ENCODE data around the gene ANKRD61.
A peak's percentile ranks its signal among the peaks of the same experiment; 100 is the strongest.
"Not testable (repeated sequence)": the region's sequence is repeated elsewhere in the genome, so short reads cannot be mapped to it uniquely, and the experiment has no call there.

ANKRD61 gene

GRCh38 chr7:6049780-6050179 lies 18.6 kb downstream of the ANKRD61 start:
- H3K14ac ChIP-seq (ENCODE audit: low read length in 2 of 2), result no peak overlapping the region
- no peaks in the 10 kb centered on the region for H3K4me1 ChIP-seq (ENCODE audit: control insufficient read depth, insufficient read depth, low read depth, low read length)
- no peaks in the 10 kb centered on the region for H3K27me3 ChIP-seq (ENCODE audit: control insufficient read depth in 1 of 2, insufficient read depth in 1 of 2, low read length in 2 of 2)
- peaks cover 39 to 76% of the 10 kb centered on the region in 2 experiments for H3K36me3 ChIP-seq (ENCODE audit: control insufficient read depth in 1 of 2, insufficient read depth in 2 of 2, low read depth in 1 of 2, low read length in 2 of 2)
- no peak overlapping the region for H2BK12ac ChIP-seq (ENCODE audit: low read length in 2 of 2)
- no peak overlapping the region for H2BK15ac ChIP-seq (ENCODE audit: low read depth, poor library complexity, severe bottlenecking)
- no peak overlapping the region for H4K8ac ChIP-seq (ENCODE audit: low read length)
- H2BK120ac ChIP-seq (ENCODE audit: low read depth, low read length), result no peak overlapping the region
- no peak overlapping the region for H3K4me3 ChIP-seq (ENCODE audit: insufficient read depth in 1 of 2, low read depth in 1 of 2, low read length in 2 of 2)
- no peak overlapping the region for H2AK5ac ChIP-seq (ENCODE audit: low read length, severe bottlenecking)
- no peak overlapping the region for H3K4ac ChIP-seq (ENCODE audit: low read depth in 1 of 2, low read length in 2 of 2)
- H3K9me3 ChIP-seq (ENCODE audit: control insufficient read depth, low read length), result no peaks in the 10 kb centered on the region
- H3K9ac ChIP-seq (ENCODE audit: low read length), result no peak overlapping the region
- peaks cover 16% of the 10 kb centered on the region for H3K79me1 ChIP-seq (replicated peaks; ENCODE audit: low read length, poor library complexity, severe bottlenecking)
- WGBS, result no CpG with 5 or more reads among the region's 4 CpGs
- H2AFZ ChIP-seq (ENCODE audit: low read depth, low read length), result no peak overlapping the region
- H3K23ac ChIP-seq (ENCODE audit: low read length in 2 of 2), result no peak overlapping the region
- no peak overlapping the region for H4K91ac ChIP-seq (ENCODE audit: low read length)
- no peak overlapping the region for H3K18ac ChIP-seq (ENCODE audit: low read depth in 1 of 2, low read length in 2 of 2)
- H2BK5ac ChIP-seq (ENCODE audit: low read depth, low read length, poor library complexity, severe bottlenecking), result no peak overlapping the region
- H3K27ac ChIP-seq (ENCODE audit: low read length, poor library complexity, severe bottlenecking), result no peak overlapping the region
- no peak overlapping the region for H3K4me2 ChIP-seq (ENCODE audit: low read length, poor library complexity, severe bottlenecking)
- DNase-seq, result no peak

GRCh38 chr7:6051185-6051584 lies 20.0 kb downstream of the ANKRD61 start:
- H3K9me3 ChIP-seq (ENCODE audit: control insufficient read depth, low read length); H3K4ac ChIP-seq (ENCODE audit: low read depth in 1 of 2, low read length in 2 of 2); H3K18ac ChIP-seq (ENCODE audit: low read depth in 1 of 2, low read length in 2 of 2); H3K27me3 ChIP-seq (ENCODE audit: control insufficient read depth in 1 of 2, insufficient read depth in 1 of 2, low read length in 2 of 2); H3K27ac ChIP-seq (ENCODE audit: low read length, poor library complexity, severe bottlenecking); H2BK5ac ChIP-seq (ENCODE audit: low read depth, low read length, poor library complexity, severe bottlenecking); H3K9ac ChIP-seq (ENCODE audit: low read length); H3K4me1 ChIP-seq (ENCODE audit: control insufficient read depth, insufficient read depth, low read depth, low read length); H2AFZ ChIP-seq (ENCODE audit: low read depth, low read length); H3K4me3 ChIP-seq (ENCODE audit: insufficient read depth in 1 of 2, low read depth in 1 of 2, low read length in 2 of 2); H3K4me2 ChIP-seq (ENCODE audit: low read length, poor library complexity, severe bottlenecking); H2AK5ac ChIP-seq (ENCODE audit: low read length, severe bottlenecking); H4K8ac ChIP-seq (ENCODE audit: low read length); H2BK120ac ChIP-seq (ENCODE audit: low read depth, low read length); H2BK15ac ChIP-seq (ENCODE audit: low read depth, poor library complexity, severe bottlenecking); H3K14ac ChIP-seq (ENCODE audit: low read length in 2 of 2); DNase-seq; H4K91ac ChIP-seq (ENCODE audit: low read length); H2BK12ac ChIP-seq (ENCODE audit: low read length in 2 of 2); H3K23ac ChIP-seq (ENCODE audit: low read length in 2 of 2): not testable (repeated sequence)
- H3K79me1 ChIP-seq (replicated peaks; ENCODE audit: low read length, poor library complexity, severe bottlenecking), result peaks cover 15% of the 10 kb centered on the region
- peaks cover 31 to 65% of the 10 kb centered on the region in 2 experiments for H3K36me3 ChIP-seq (ENCODE audit: control insufficient read depth in 1 of 2, insufficient read depth in 2 of 2, low read depth in 1 of 2, low read length in 2 of 2)
- WGBS, result 97% methylated on average over 6 of the region's 9 CpGs

- Histone ChIP-seq H3K9ac (ENCODE audit: low read length) (peak overlapping the region; percentile 90), H3K36me3 (ENCODE audit: control insufficient read depth in 1 of 2, insufficient read depth in 2 of 2, low read depth in 1 of 2, low read length in 2 of 2) (peaks cover 10 to 26% of the 10 kb centered on the region in 2 experiments), H4K8ac (ENCODE audit: low read length) (no peak overlapping the region), H3K27me3 (ENCODE audit: control insufficient read depth in 1 of 2, insufficient read depth in 1 of 2, low read length in 2 of 2) (no peaks in the 10 kb centered on the region), H2AFZ (ENCODE audit: low read depth, low read length) (no peak overlapping the region), H2BK12ac (ENCODE audit: low read length in 2 of 2) (no peak overlapping the region), H2BK120ac (ENCODE audit: low read depth, low read length) (no peak overlapping the region), H3K9me3 (ENCODE audit: control insufficient read depth, low read length) (no peaks in the 10 kb centered on the region), H2BK5ac (ENCODE audit: low read depth, low read length, poor library complexity, severe bottlenecking) (no peak overlapping the region), H2AK5ac (ENCODE audit: low read length, severe bottlenecking) (no peak overlapping the region), H3K27ac (ENCODE audit: low read length, poor library complexity, severe bottlenecking) (no peak overlapping the region), H3K79me1 (replicated peaks; ENCODE audit: low read length, poor library complexity, severe bottlenecking) (peaks cover 5% of the 10 kb centered on the region), H3K4me3 (ENCODE audit: insufficient read depth in 1 of 2, low read depth in 1 of 2, low read length in 2 of 2) (peak overlapping the region in 1 of 2 experiments; percentile 90), H3K4me2 (ENCODE audit: low read length, poor library complexity, severe bottlenecking) (no peak overlapping the region), H3K18ac (ENCODE audit: low read depth in 1 of 2, low read length in 2 of 2) (no peak overlapping the region), H3K4me1 (ENCODE audit: control insufficient read depth, insufficient read depth, low read depth, low read length) (peaks cover 6% of the 10 kb centered on the region), H3K14ac (ENCODE audit: low read length in 2 of 2) (no peak overlapping the region), H4K91ac (ENCODE audit: low read length) (no peak overlapping the region), H2BK15ac (ENCODE audit: low read depth, poor library complexity, severe bottlenecking) (no peak overlapping the region), H3K4ac (ENCODE audit: low read depth in 1 of 2, low read length in 2 of 2) (no peak overlapping the region), H3K23ac (ENCODE audit: low read length in 2 of 2) (no peak overlapping the region)
- DNase-seq, result no peak
- 51% methylated on average over 1 of the region's 1 CpG for WGBS
These were observed 25.4 kb downstream of the ANKRD61 start for GRCh38 chr7:6056616-6057015.

GRCh38 chr7:6057316-6058129 lies 26.3 kb downstream of the ANKRD61 start:
- H3K27ac ChIP-seq (ENCODE audit: low read length, poor library complexity, severe bottlenecking), result no peak overlapping the region
- H2BK12ac ChIP-seq (ENCODE audit: low read length in 2 of 2), result no peak overlapping the region
- no peak overlapping the region for H2BK15ac ChIP-seq (ENCODE audit: low read depth, poor library complexity, severe bottlenecking)
- H3K4ac ChIP-seq (ENCODE audit: low read depth in 1 of 2, low read length in 2 of 2), result no peak overlapping the region
- no peak overlapping the region for H3K14ac ChIP-seq (ENCODE audit: low read length in 2 of 2)
- WGBS, result 87% methylated on average over 12 of the region's 14 CpGs
- peaks cover 5% of the 10 kb centered on the region for H3K79me1 ChIP-seq (replicated peaks; ENCODE audit: low read length, poor library complexity, severe bottlenecking)
- DNase-seq, result no peak
- H2AK5ac ChIP-seq (ENCODE audit: low read length, severe bottlenecking), result no peak overlapping the region
- H4K8ac ChIP-seq (ENCODE audit: low read length), result no peak overlapping the region
- peak overlapping the region; percentile 90 for H3K9ac ChIP-seq (ENCODE audit: low read length)
- H3K4me2 ChIP-seq (ENCODE audit: low read length, poor library complexity, severe bottlenecking), result peak overlapping the region; percentile 79
- peaks cover 6% of the 10 kb centered on the region for H3K4me1 ChIP-seq (ENCODE audit: control insufficient read depth, insufficient read depth, low read depth, low read length)
- no peak overlapping the region for H2AFZ ChIP-seq (ENCODE audit: low read depth, low read length)
- H3K18ac ChIP-seq (ENCODE audit: low read depth in 1 of 2, low read length in 2 of 2), result no peak overlapping the region
- no peaks in the 10 kb centered on the region for H3K9me3 ChIP-seq (ENCODE audit: control insufficient read depth, low read length)
- no peak overlapping the region for H2BK120ac ChIP-seq (ENCODE audit: low read depth, low read length)
- H3K23ac ChIP-seq (ENCODE audit: low read length in 2 of 2), result no peak overlapping the region
- no peak overlapping the region for H4K91ac ChIP-seq (ENCODE audit: low read length)
- H3K27me3 ChIP-seq (ENCODE audit: control insufficient read depth in 1 of 2, insufficient read depth in 1 of 2, low read length in 2 of 2), result no peaks in the 10 kb centered on the region
- peak overlapping the region in 1 of 2 experiments; percentile 90 for H3K4me3 ChIP-seq (ENCODE audit: insufficient read depth in 1 of 2, low read depth in 1 of 2, low read length in 2 of 2)
- peaks cover 10 to 20% of the 10 kb centered on the region in 2 experiments for H3K36me3 ChIP-seq (ENCODE audit: control insufficient read depth in 1 of 2, insufficient read depth in 2 of 2, low read depth in 1 of 2, low read length in 2 of 2)
- H2BK5ac ChIP-seq (ENCODE audit: low read depth, low read length, poor library complexity, severe bottlenecking), result no peak overlapping the region

Data from mesenchymal stem cell (in vitro differentiated cells and primary cell).